IPS-NIHi7 (cell line): ENCODE data around the gene PIK3CD.
"Not testable (repeated sequence)": the region's sequence is repeated elsewhere in the genome, so short reads cannot be mapped to it uniquely, and the experiment has no call there.

Source experiments
- DNase-seq: peaks from one replicate; pipeline ENCODE4 v3.0.0; 2012; ENCODE audit warnings: mixed read lengths; ENCODE audit errors: extremely low spot score

Gene PIK3CD

DNA sequence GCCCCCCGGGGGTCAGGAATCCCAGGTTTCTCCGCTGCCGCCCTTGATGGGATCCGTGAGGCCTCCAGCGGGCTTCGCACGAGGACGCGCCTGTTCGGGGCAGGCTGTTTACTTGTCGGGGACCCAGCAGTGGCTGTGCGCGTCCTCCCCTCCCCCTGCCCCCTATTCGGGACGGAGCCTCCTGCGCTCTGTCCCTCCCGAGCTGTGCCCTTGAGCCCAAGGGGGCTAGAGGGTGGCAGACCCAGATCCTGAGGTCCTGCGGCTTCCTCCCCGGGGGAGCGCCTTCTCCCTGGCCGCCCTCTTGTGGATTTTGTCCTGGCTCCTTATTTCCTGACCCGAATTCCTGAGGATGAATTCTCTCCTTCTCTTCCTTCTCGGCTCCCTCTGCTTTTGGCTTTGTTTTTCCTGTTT, 38.4 kb downstream of the PIK3CD start:
- no peak for DNase-seq

DNA sequence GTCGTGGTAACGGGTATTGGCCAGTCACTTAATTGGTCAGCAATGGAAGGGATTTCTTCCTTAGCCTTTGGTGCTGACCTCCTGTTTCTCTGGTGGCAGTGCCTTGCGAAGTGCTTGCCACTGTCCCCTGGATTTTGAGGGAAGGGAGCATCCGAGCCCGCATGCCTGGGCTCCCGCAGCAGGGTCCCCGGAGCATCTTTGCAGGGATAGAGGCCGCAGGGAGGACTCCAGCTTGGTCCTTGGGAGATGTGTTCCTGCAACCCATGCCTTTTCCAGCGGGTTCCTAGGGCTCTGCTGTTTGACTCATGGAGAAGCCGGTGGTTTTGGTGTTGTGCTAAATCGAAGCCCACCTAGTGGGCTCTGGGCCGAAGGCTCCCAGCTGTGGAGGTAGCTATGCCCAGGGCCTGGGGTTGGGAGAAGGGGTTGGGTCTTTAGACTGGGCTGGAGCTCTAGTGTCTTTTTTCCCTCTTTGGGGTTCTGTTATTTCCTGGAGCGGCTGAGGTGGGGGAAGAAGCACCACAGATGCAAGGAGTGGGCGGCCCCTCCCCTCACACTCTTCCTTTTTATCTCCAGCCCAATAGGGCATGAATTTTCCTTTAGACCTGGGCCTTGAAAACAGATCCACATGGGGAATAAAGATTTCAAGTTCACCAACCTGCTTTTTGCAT, 39.0 kb downstream of the PIK3CD start:
- no peak for DNase-seq

DNA sequence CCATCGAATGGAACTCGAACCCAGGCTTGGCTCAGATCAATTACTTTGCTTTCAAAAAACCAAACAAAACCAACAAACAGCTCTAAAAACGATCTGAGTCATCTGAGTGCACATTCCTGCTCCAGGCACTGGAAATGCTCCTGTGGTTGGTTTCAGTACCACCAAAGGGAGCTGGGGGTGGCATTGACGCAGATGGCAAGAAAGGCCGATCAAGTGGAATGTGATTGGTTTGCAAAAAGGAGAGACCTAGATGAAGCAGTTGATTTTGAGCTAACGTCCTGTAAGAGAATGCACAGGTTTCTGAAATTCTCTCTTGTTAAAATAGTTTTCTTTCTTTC, 39.5 kb downstream of the PIK3CD start:
- DNase-seq: no peak

DNA sequence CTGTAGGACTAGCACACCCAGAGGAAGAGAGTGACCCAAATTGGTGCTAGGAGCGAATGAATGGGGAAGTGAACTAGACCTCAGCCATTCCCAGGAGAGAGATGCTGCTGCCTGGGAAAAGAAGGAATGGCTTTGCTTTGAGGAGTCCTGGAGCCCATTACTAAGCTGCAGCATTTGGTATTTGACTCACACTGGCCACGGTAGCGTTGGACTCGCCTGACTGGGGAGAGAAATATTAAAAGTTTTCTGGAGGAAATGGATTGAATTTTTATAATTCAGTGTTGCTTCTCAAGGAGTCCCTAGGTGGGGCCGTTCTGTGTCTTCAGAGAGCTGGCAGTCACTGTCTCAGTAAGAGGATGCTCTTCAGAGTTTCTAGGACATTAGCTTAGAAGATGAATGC, 40.2 kb downstream of the PIK3CD start:
- DNase-seq: no peak

DNA sequence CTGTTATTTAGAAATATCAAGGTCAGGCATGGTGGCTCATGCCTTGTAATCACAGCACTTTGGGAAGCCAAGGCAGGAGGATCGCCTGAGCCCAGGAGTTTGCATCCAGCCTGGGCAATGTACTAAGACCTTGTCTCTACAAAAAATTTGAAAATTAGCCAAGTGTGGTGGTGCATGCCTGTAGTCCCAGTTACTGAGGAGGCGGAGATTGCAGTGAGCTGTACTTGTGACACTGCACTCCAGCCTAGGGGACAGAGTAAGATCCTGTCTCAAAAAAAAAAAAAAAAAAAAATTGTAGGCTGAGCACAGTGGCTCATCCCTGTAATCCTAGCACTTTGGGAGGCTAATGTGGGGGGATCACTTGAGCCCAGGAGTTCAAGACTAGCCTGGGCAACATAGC, 45.3 kb downstream of the PIK3CD start:
- DNase-seq: no peak

DNA sequence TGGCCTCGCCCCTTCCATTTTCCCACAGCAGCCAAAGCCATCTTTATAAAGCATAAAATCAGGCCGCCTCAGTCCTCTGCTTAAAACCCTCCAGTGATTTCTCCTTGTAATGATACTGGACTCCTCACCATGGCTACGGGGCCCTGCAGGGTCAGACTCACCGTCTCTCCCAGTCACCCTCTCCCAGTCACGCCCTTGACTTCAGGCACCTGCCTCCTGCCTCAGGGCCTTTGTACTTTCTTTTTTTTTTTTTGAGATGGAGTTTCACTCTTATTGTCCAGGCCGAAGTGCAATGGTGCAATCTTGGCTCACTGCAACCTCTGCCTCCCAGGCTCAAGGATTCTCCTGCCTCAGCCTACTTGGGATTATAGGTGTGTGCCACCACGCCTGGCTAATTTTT, 47.8 kb downstream of the PIK3CD start:
- no peak for DNase-seq

DNA sequence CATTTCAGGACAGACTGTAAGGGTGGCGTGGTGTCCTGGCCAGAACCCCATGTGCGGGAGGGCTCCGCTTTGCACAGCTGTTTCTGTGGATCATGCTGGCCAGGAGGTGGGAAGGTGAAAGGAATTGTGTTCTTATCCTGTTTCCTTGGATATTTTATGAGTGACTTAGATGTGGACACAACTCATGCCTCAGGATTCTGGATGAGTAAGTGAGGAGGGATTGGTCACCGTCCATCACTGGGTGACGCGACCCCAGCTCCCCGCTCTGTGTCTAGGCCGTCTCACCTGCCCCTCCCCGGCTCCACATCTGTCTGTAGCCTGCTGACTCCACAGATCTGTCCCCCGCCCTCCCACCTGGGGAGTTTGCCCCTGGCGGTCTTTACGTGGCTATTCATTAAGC, 48.8 kb downstream of the PIK3CD start:
- no peak for DNase-seq

DNA sequence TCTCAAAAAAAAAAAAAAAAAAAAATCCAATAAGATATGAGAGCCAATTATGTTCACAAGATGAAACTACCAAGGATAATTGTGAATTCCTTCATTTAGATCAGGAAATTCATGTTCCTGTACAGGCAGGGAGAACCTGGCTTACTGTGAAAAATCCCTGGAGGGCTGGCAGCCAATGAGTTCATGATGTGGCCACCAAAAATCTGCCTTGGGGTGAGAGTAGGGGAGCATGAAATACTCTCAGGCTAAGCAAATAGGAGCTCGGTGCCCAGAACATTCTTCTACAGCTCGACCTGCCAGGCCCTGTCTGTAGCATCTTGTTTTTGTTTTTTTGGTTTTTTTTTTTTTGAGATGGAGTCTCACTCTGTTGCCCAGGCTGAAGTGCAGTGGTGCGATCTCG, 50.1 kb downstream of the PIK3CD start:
- DNase-seq: no peak

DNA sequence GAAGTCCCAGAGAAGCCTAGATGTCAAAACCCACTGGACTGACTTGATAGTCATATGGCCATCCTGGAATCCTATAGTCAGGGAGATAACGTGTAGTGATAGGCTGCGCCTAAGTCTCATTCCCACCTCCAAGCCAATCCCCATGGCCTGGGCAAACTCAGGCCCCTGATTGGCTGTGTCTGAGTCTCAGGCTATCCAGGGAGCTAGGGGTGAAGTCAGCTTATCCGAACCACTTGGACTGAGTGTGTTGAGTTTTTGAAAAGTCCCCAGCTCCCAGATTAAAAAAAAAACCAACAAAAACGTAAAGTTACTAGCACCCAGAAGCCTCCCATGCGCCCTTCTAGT, 51.6 kb downstream of the PIK3CD start:
- DNase-seq: no peak

DNA sequence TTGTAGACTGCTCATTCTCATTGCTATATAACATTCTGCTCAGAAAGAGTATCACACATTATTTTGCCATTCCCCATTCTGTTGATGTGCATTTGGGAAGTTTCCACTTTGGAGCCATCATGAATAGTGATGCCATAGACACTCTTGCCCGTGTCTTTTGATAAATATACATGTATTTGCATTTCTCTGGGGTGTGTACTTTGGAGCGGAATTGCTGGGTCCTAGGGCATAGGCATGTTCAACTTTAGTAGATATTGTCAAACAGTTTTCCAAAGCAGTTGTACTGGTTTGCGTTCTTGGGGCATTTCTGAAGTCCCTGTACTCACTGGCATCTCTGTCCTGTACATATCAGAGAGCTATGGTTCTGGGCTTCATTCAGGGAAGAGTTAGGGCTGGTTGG, 52.1 kb downstream of the PIK3CD start:
- no peak for DNase-seq

DNA sequence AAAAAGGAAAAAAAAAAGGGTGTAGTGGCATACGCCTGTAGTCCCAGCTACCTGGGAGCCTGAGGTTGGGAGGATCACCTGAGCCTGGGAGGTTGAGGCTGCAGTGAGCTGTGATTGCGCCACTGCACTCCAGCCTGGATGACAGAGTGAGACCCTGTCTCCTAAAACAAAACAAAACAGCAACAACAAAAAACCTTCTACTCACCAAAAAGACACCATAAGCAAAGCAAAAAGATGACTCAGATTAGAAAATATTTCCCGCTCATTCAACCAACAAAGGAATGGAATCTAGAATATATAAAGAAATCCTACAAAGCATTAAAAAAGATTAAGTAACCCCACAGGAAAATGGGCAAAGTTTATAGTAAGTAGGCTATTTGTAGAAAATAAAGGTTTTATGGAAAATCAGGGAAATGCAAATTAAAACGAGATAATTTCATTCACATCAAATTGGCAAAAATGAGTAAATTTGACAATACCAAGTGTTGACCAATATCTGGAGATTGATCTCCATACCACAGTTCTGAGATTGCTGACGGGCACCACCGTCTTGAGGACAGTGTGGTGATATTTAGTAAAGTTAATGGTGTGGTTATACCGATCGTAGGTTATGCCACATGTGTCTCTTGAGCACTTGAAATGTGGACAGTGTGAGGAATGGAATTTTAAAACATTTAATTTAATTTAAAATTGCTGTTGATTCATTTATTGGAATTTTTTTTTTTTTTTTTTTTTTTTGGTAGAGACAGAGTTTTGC, 54.0 kb downstream of the PIK3CD start:
- no peak for DNase-seq

DNA sequence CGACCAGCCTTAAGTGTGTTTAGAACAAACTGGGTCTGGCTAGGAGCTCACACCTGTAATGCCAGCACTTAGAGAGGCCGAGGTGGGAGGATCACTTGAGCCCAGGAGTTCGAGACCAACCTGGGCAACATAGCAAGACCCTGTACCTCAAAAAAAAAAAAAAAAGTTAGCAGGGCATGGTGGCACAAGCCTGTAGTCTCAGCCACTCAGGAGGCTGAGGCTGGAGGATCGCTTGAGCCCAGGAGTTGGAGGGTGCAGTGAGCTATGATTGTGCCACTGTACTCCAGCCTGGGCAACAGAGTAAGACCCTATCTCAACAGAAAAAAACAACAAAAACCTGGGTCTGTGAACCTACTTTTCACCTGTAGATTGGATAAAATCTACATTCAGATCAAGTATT, 54.6 kb downstream of the PIK3CD start:
- no peak for DNase-seq

DNA sequence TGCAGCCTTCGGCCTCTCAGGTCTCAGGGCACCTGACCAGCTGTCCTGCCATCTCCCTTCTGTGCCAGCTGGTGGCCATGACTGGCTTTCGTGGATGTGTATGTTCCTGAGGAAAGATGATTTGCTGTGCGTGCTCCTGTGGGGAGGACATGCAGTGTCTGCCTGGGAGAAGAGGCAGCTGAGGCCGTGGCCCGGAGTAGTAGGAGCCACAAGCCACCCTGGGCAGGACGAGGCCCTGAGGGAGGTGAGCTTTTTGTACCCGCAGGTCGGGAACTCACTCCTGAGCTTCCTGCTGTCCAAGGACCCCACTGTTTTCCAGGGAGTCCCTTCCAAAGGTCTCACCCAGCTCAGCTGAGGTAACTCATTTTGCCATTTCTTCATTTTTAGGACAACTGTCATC, 58.5 kb downstream of the PIK3CD start:
- DNase-seq: no peak

DNA sequence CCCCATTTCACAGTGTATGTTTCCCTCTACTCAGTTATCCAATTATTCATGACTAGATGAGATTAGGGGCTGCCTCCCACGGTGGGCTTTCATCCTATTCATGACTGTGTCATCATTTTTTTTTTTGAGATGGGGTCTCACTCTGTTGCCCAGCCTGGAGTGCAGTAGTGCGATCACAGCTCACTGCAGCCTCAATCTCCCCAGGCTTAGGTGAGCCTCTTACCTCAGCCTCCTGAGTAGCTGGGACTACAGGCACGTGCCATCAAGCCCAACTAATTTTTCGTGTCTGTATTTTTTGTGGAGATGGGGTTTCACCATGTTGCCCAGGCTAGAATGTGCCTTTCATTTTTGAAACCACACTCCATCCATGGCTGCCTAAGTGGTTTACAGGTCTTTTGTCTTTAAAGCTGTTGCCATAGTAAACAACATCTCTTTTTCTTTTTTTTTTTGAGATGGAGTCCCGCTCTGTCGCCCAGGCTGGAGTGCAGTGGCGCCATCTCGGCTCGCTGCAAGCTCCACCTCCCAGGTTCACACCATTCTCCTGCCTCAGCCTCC, 60.0 kb downstream of the PIK3CD start:
- no peak for DNase-seq

DNA sequence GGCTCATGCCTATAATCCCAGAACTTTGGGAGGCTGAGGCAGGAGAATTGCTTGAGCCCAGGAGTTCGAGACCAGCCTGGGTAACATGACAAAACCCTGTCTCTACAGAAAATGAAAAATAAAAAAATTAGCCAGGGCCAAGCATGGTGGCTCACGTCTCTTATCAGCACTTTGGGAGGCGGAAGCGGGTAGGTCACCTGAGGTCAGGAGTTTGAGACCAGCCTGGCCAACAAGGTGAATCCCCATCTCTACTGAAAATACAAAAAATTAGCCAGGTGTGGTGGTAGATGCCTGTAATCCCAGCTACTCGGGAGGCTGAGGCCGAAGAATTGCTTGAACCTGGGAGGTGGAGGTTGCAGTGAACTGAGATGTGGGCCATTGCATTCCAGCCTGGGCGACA, 61.2 kb downstream of the PIK3CD start:
- not testable (repeated sequence) for DNase-seq

DNA sequence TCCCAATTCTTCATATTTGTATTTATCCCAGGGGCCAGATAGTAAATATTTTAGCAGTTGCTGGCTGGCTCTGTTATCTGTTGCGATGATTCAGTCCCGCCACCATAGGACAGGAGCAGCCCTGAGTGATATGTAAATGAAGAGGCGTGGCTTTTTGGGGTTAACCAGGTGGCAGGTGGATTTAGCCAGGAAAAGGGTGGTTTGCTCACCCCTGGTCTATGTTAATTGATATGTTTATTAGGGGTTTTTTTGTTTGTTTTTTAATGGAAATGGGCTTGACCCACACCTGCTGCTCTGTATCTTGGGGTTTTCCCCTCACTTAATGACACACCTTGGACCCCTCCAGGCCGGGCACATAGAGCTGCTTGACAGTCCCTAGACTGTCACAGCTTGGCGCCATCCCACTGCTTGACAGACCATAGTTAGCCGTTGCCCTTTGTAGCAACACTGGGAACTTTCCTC, 62.8 kb downstream of the PIK3CD start:
- peak; percentile 90 for DNase-seq

DNA sequence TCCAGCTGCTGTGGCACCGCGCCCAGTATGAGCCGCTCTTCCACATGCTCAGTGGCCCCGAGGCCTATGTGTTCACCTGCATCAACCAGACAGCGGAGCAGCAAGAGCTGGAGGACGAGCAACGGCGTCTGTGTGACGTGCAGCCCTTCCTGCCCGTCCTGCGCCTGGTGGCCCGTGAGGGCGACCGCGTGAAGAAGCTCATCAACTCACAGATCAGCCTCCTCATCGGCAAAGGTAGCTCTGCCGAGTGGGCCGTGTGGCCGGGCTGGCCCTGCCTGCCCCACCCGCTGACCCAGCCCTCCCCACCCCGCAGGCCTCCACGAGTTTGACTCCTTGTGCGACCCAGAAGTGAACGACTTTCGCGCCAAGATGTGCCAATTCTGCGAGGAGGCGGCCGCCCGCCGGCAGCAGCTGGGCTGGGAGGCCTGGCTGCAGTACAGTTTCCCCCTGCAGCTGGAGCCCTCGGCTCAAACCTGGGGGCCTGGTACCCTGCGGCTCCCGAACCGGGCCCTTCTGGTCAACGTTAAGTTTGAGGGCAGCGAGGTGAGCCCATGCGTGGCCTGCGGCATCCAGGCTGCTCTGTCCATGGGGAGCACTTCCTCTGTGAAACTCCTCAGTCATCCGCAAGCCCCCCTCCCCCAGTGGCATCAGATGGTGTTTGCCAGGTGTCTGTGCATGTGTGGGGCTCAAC, 64.2 kb downstream of the PIK3CD start:
- DNase-seq: no peak

DNA sequence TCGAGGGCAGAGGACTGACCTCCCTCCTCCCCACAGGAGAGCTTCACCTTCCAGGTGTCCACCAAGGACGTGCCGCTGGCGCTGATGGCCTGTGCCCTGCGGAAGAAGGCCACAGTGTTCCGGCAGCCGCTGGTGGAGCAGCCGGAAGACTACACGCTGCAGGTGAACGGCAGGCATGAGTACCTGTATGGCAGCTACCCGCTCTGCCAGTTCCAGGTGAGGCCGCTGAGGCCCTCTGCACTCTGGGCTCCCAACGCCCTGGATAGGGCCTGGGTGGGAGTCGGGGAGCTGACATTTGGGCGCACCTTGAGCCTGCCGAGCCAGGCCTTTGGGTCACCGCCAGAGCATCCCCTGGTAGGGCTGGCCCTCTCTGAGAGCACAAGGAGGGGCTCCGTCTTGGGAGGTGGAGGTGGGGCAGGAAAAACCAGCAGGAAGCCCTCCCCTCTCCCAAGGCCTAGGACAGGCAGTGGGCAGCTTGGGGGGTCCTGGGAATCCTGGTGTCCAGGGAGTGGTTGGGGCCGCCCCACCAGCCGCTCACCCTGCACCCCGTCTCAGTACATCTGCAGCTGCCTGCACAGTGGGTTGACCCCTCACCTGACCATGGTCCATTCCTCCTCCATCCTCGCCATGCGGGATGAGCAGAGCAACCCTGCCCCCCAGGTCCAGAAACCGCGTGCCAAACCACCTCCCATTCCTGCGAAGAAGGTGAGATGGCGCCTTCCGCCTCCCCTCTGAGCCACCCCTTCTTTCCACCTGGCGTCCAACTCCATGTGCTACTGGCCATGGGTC, 65.1 kb downstream of the PIK3CD start:
- DNase-seq: no peak

DNA sequence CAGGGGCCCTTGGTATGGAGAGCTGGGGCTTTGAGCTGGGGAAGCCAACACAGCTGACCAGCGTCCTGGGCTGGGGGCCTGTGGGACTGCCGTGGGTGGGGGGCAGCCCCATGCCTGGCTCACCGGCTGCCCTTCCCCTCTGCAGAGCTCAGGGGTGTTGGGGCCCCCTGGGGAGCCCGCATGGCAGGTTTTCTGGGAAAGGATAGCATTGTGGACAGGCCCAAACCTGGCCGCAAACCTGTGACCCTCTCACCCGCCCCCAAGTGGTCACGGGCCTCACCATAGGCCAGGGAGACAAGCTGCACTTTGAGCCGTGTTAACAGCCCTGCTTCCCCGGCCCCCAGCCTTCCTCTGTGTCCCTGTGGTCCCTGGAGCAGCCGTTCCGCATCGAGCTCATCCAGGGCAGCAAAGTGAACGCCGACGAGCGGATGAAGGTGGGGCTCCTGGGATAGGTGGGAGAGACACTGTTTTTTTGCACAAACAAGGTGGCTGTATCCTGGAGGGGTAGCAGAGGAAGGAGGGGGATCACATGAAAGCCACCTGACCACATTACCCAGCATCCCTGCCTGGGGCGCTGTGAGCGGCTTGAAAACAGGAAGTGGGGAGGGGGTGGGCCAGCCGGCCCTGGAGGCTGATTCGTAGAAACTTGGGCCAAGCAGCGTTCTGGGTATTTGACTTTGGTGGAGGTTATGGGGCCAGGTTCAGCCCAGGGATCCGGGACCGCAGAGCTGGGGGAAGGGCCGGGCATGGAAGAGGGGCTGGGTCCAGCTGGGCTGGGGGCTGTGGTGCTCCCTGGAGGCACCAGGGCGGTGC, 65.9 kb downstream of the PIK3CD start:
- DNase-seq: no peak

DNA sequence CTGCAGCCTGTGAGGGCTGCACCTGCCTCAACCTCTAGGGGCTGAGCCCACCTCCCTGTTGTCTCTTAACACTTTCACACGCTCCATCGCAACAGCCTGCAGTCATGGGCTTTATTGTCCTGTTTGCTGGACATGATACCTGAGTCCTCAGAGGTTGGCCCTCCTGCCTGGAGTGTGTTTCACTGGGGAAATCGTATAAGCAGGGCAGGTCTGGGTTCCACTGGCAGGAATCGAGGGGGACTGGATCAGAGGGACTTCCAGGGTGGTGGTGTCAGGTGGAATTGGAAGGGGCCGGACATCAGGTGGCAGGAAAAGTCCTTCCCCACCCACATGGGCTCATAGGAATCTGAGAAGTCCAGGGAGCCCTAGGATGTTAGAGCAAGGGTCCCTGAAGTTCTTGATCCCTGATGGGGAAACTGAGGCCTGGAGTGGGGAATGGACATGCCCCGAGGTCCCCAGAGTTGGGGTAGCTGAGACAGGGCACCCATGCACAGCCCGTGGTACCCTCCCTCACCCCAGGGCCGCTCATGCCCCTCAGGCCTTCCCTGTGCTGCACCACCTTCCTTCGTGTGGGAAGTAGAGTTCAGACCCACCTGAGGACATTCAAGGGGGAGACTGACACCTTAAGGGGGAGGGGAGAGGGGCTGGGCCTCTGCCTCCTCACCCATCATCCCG, 66.6 kb downstream of the PIK3CD start:
- DNase-seq: no peak
